Dermis blood vessel endothelial cell (primary cell): Measurements from ENCODE around the gene ALG1. TPM values are rescaled to one million over a fixed set of nuclear protein-coding genes. Genes with fewer than 3 reads are reported as not detected.
"Not testable (repeated sequence)": the region's sequence is repeated elsewhere in the genome, so short reads cannot be mapped to it uniquely, and the experiment has no call there.

ENCODE experiments used
- DNase-seq: peaks from one replicate; pipeline ENCODE4 v3.0.0; 2010
- total RNA-seq: library from RNA; depleted of rRNA; stranded (reverse); fragments of >200 nt; gene quantifications from 2 replicates; pipeline ENCODE4 v1.2.3, GENCODE V29; 2014

ALG1 gene
- total RNA-seq, 1 donor from 2014 or later: 36.4 TPM

GRCh38 chr16:5075637-5076036 lies 4.0 kb downstream of the ALG1 start:
- no peak for DNase-seq

GRCh38 chr16:5077304-5077703 lies 5.7 kb downstream of the ALG1 start:
- DNase-seq: no peak

- DNase-seq: no peak
Observed at GRCh38 chr16:5078626-5079025, 7.0 kb downstream of the ALG1 start.

GRCh38 chr16:5080461-5080860 lies 8.8 kb downstream of the ALG1 start:
- not testable (repeated sequence) for DNase-seq

GRCh38 chr16:5080996-5081395 lies 9.4 kb downstream of the ALG1 start:
- not testable (repeated sequence) for DNase-seq

GRCh38 chr16:5083646-5084045 lies 12.0 kb downstream of the ALG1 start:
- not testable (repeated sequence) for DNase-seq

- not testable (repeated sequence) for DNase-seq
Observed at GRCh38 chr16:5084099-5084731, 12.6 kb downstream of the ALG1 start.

- DNase-seq: peak; percentile 75
Observed at GRCh38 chr16:5084802-5085201, 13.2 kb downstream of the ALG1 start.

- DNase-seq: not testable (repeated sequence)
Observed at GRCh38 chr16:5085716-5086115, 14.1 kb downstream of the ALG1 start.

- DNase-seq: not testable (repeated sequence)
Observed at GRCh38 chr16:5088086-5088790, 16.6 kb downstream of the ALG1 start.

- DNase-seq: not testable (repeated sequence)
Observed at GRCh38 chr16:5088936-5089335, 17.3 kb downstream of the ALG1 start.

GRCh38 chr16:5089911-5090555 lies 18.4 kb downstream of the ALG1 start:
- not testable (repeated sequence) for DNase-seq

- DNase-seq: not testable (repeated sequence)
Observed at GRCh38 chr16:5090592-5090991, 18.9 kb downstream of the ALG1 start.

GRCh38 chr16:5093081-5093480 lies 21.4 kb downstream of the ALG1 start:
- not testable (repeated sequence) for DNase-seq

GRCh38 chr16:5093746-5094145 lies 22.1 kb downstream of the ALG1 start:
- DNase-seq: not testable (repeated sequence)

GRCh38 chr16:5095145-5095830 lies 23.6 kb downstream of the ALG1 start:
- DNase-seq: not testable (repeated sequence)

GRCh38 chr16:5096437-5097060 lies 24.9 kb downstream of the ALG1 start:
- DNase-seq: not testable (repeated sequence)

GRCh38 chr16:5097061-5097469 lies 25.4 kb downstream of the ALG1 start:
- peak; percentile 32 for DNase-seq

GRCh38 chr16:5097470-5098220 lies 26.0 kb downstream of the ALG1 start, which contains the start of gene EEF2KMT:
TSS of gene EEF2KMT (minus strand) at chr16:5097795. CDS start at chr16:5097739, 56 bp downstream.
- DNase-seq: peak; percentile 99

- peak; percentile 49 for DNase-seq
Observed at GRCh38 chr16:5098221-5099159, 26.8 kb downstream of the ALG1 start.
